ENCODE data around the gene DDTL.

Gene DDTL

GRCh38 chr22:24005201-24005600 lies 38.5 kb downstream of the DDTL start, which contains the start of gene GSTT4:
GSTT4 (minus strand) TSS chr22:24005453; CDS start chr22:24005356, 97 bp downstream.
- Histone ChIP-seq H3K9me3 (ENCODE audit: low read length) (peaks cover 6% of the 10 kb centered on the region; the same call in 1 of the 2 replicates), H3K27ac (ENCODE audit: low read depth, low read length, poor library complexity, severe bottlenecking) (no peak within 1 kb of the TSS), H4K20me1 (ENCODE audit: insufficient read depth, low read length) (no peaks in the 10 kb centered on the region)

GRCh38 chr22:24006207-24006913 lies 39.7 kb downstream of the DDTL start:
- H2AFZ ChIP-seq (ENCODE audit: low read length), result no peak overlapping the region
- no peaks in the 10 kb centered on the region; the same call in 1 of the 2 replicates for H3K27me3 ChIP-seq (ENCODE audit: insufficient read depth, low read length)
- no peaks in the 10 kb centered on the region; the same call in 1 of the 2 replicates for H3K36me3 ChIP-seq (ENCODE audit: insufficient read depth, low read length)
- no peaks in the 10 kb centered on the region for H4K20me1 ChIP-seq (ENCODE audit: insufficient read depth, low read length)
- TF ChIP-seq EZH2 (IDR thresholded peaks at IDR 0.05; ENCODE audit: borderline replicate concordance, low read length) (no peak), CTCF (IDR thresholded peaks at IDR 0.05; ENCODE audit: low read length) (no peak)
- no peaks in the 10 kb centered on the region for H3F3A ChIP-seq (ENCODE audit: insufficient read depth, low read length)
- no peaks in the 10 kb centered on the region for H3K4me1 ChIP-seq (ENCODE audit: insufficient read depth, low read length, severe bottlenecking)
- H3K9me3 ChIP-seq (ENCODE audit: low read length), result peaks cover 6% of the 10 kb centered on the region; the same call in 1 of the 2 replicates
- H3K79me2 ChIP-seq (ENCODE audit: insufficient read depth, low read length), result no peaks in the 10 kb centered on the region
- no peaks in the 10 kb centered on the region for H3K9me2 ChIP-seq (ENCODE audit: low read depth, low read length)
- no peak overlapping the region for H3K9ac ChIP-seq (ENCODE audit: low read length)
- H3K27ac ChIP-seq (ENCODE audit: low read depth, low read length, poor library complexity, severe bottlenecking), result no peak overlapping the region
- no peak overlapping the region for H3K4me3 ChIP-seq (ENCODE audit: low read depth, low read length, poor library complexity, severe bottlenecking)
- no peak overlapping the region for H3K4me2 ChIP-seq (ENCODE audit: low read length)

More at GRCh38 chr22:24005201-24005600, 38.5 kb downstream of the DDTL start, which contains the start of gene GSTT4:
- no peaks in the 10 kb centered on the region for H3K79me2 ChIP-seq (ENCODE audit: insufficient read depth, low read length)
- H3K4me3 ChIP-seq (ENCODE audit: low read depth, low read length, poor library complexity, severe bottlenecking), result no peak within 1 kb of the TSS
- no peak for TF ChIP-seq EZH2 (IDR thresholded peaks at IDR 0.05; ENCODE audit: borderline replicate concordance, low read length)
- TF ChIP-seq CTCF (IDR thresholded peaks at IDR 0.05; ENCODE audit: low read length), result no peak
- no peaks in the 10 kb centered on the region for H3K4me1 ChIP-seq (ENCODE audit: insufficient read depth, low read length, severe bottlenecking)
- H3K27me3 ChIP-seq (ENCODE audit: insufficient read depth, low read length), result no peaks in the 10 kb centered on the region; the same call in 1 of the 2 replicates
- no peaks in the 10 kb centered on the region for H3K9me2 ChIP-seq (ENCODE audit: low read depth, low read length)
- H2AFZ ChIP-seq (ENCODE audit: low read length), result no peak within 1 kb of the TSS
- no peak within 1 kb of the TSS for H3K4me2 ChIP-seq (ENCODE audit: low read length)
- H3K36me3 ChIP-seq (ENCODE audit: insufficient read depth, low read length), result no peaks in the 10 kb centered on the region; the same call in 1 of the 2 replicates
- no peak within 1 kb of the TSS for H3K9ac ChIP-seq (ENCODE audit: low read length)
- no peaks in the 10 kb centered on the region for H3F3A ChIP-seq (ENCODE audit: insufficient read depth, low read length)

GRCh38 chr22:24006914-24007214 lies 40.2 kb downstream of the DDTL start:
- Histone ChIP-seq H3K4me2 (ENCODE audit: low read length) (no peak overlapping the region), H3K9ac (ENCODE audit: low read length) (no peak overlapping the region), H3K9me2 (ENCODE audit: low read depth, low read length) (no peaks in the 10 kb centered on the region), H3F3A (ENCODE audit: insufficient read depth, low read length) (no peaks in the 10 kb centered on the region), H3K36me3 (ENCODE audit: insufficient read depth, low read length) (no peaks in the 10 kb centered on the region; the same call in 1 of the 2 replicates), H3K4me1 (ENCODE audit: insufficient read depth, low read length, severe bottlenecking) (peaks cover 2% of the 10 kb centered on the region), H3K27ac (ENCODE audit: low read depth, low read length, poor library complexity, severe bottlenecking) (no peak overlapping the region), H3K4me3 (ENCODE audit: low read depth, low read length, poor library complexity, severe bottlenecking) (no peak overlapping the region), H2AFZ (ENCODE audit: low read length) (no peak overlapping the region), H3K79me2 (ENCODE audit: insufficient read depth, low read length) (peaks cover 3% of the 10 kb centered on the region), H3K9me3 (ENCODE audit: low read length) (peaks cover 6% of the 10 kb centered on the region; the same call in 1 of the 2 replicates), H3K27me3 (ENCODE audit: insufficient read depth, low read length) (no peaks in the 10 kb centered on the region; the same call in 1 of the 2 replicates), H4K20me1 (ENCODE audit: insufficient read depth, low read length) (no peaks in the 10 kb centered on the region)
- TF ChIP-seq CTCF (IDR thresholded peaks at IDR 0.05; ENCODE audit: low read length) (no peak), EZH2 (IDR thresholded peaks at IDR 0.05; ENCODE audit: borderline replicate concordance, low read length) (no peak)

Data from OCI-LY1 (cell line).